IPS-15b (cell line): ENCODE data around the gene NHSL1.

Experiments used
- H3K27me3 ChIP-seq: one replicate; pipeline ENCODE4 v1.6.1; 2013; ENCODE audit warnings: low read length; ENCODE audit not compliant: control insufficient read depth, insufficient read depth
- H3K36me3 ChIP-seq: one replicate; pipeline ENCODE4 v1.6.1; 2013; ENCODE audit warnings: low read length; ENCODE audit not compliant: control insufficient read depth, insufficient read depth
- H3K4me1 ChIP-seq: one replicate; pipeline ENCODE4 v1.6.1; 2013; ENCODE audit warnings: mild to moderate bottlenecking, low read length; ENCODE audit not compliant: control insufficient read depth, insufficient read depth
- H3K4me3 ChIP-seq: one replicate; pipeline ENCODE4 v1.5.1; 2013; ENCODE audit warnings: low read depth, low read length
- H3K9ac ChIP-seq: one replicate; pipeline ENCODE4 v1.6.1; 2013; ENCODE audit warnings: low read depth, mild to moderate bottlenecking, low read length
- H3K9me3 ChIP-seq: one replicate; pipeline ENCODE4 v1.6.1; 2013; ENCODE audit warnings: mild to moderate bottlenecking, low read length; ENCODE audit not compliant: control insufficient read depth, insufficient read depth

NHSL1 gene

GRCh38 chr6:138489846-138490245, 9.4 kb downstream of the NHSL1 start:
- no peaks in the 10 kb centered on the region for H3K9me3 ChIP-seq
- H3K4me3 ChIP-seq: no peak overlapping the region
- H3K4me1 ChIP-seq: peaks cover 37% of the 10 kb centered on the region
- no peaks in the 10 kb centered on the region for H3K36me3 ChIP-seq
- no peak overlapping the region for H3K9ac ChIP-seq
- H3K27me3 ChIP-seq: no peaks in the 10 kb centered on the region

GRCh38 chr6:138487102-138487604, 12.1 kb downstream of the NHSL1 start:
- H3K4me1 ChIP-seq: peaks cover 29% of the 10 kb centered on the region

GRCh38 chr6:138486249-138487101, 12.8 kb downstream of the NHSL1 start:
- Histone ChIP-seq H3K9ac (no peak overlapping the region), H3K9me3 (no peaks in the 10 kb centered on the region), H3K4me3 (no peak overlapping the region), H3K4me1 (peaks cover 26% of the 10 kb centered on the region), H3K36me3 (no peaks in the 10 kb centered on the region), H3K27me3 (no peaks in the 10 kb centered on the region)

More at GRCh38 chr6:138487102-138487604, 12.1 kb downstream of the NHSL1 start:
- H3K9ac ChIP-seq: no peak overlapping the region
- H3K9me3 ChIP-seq: no peaks in the 10 kb centered on the region
- H3K27me3 ChIP-seq: no peaks in the 10 kb centered on the region
- no peaks in the 10 kb centered on the region for H3K36me3 ChIP-seq
- H3K4me3 ChIP-seq: no peak overlapping the region

GRCh38 chr6:138485586-138486248, 13.6 kb downstream of the NHSL1 start:
- H3K9me3 ChIP-seq: no peaks in the 10 kb centered on the region
- no peaks in the 10 kb centered on the region for H3K36me3 ChIP-seq
- H3K27me3 ChIP-seq: no peaks in the 10 kb centered on the region
- H3K9ac ChIP-seq: no peak overlapping the region
- H3K4me3 ChIP-seq: no peak overlapping the region
- peaks cover 26% of the 10 kb centered on the region for H3K4me1 ChIP-seq

- Histone ChIP-seq H3K9me3 (no peaks in the 10 kb centered on the region), H3K27me3 (no peaks in the 10 kb centered on the region), H3K9ac (no peak overlapping the region), H3K4me3 (no peak overlapping the region), H3K36me3 (no peaks in the 10 kb centered on the region), H3K4me1 (peaks cover 26% of the 10 kb centered on the region)
Measured at GRCh38 chr6:138485005-138485545, 14.2 kb downstream of the NHSL1 start.

- no peaks in the 10 kb centered on the region for H3K9me3 ChIP-seq
- no peaks in the 10 kb centered on the region for H3K36me3 ChIP-seq
- no peak overlapping the region for H3K9ac ChIP-seq
- no peak overlapping the region for H3K4me3 ChIP-seq
- no peaks in the 10 kb centered on the region for H3K27me3 ChIP-seq
- peaks cover 26% of the 10 kb centered on the region for H3K4me1 ChIP-seq
Measured at GRCh38 chr6:138484018-138484731, 15.1 kb downstream of the NHSL1 start.

- H3K4me3 ChIP-seq: no peak overlapping the region
- no peaks in the 10 kb centered on the region for H3K27me3 ChIP-seq
- H3K9me3 ChIP-seq: no peaks in the 10 kb centered on the region
- H3K9ac ChIP-seq: no peak overlapping the region
- peaks cover 24% of the 10 kb centered on the region for H3K4me1 ChIP-seq
- no peaks in the 10 kb centered on the region for H3K36me3 ChIP-seq
Measured at GRCh38 chr6:138482816-138483215, 16.5 kb downstream of the NHSL1 start.

GRCh38 chr6:138480279-138480949, 18.9 kb downstream of the NHSL1 start:
- H3K36me3 ChIP-seq: no peaks in the 10 kb centered on the region
- peaks cover 12% of the 10 kb centered on the region for H3K4me1 ChIP-seq
- no peak overlapping the region for H3K4me3 ChIP-seq
- H3K27me3 ChIP-seq: no peaks in the 10 kb centered on the region
- no peak overlapping the region for H3K9ac ChIP-seq
- no peaks in the 10 kb centered on the region for H3K9me3 ChIP-seq

GRCh38 chr6:138477913-138478539, 21.3 kb downstream of the NHSL1 start:
- H3K4me3 ChIP-seq: no peak overlapping the region
- H3K27me3 ChIP-seq: no peaks in the 10 kb centered on the region

GRCh38 chr6:138476116-138476515, 23.2 kb downstream of the NHSL1 start:
- no peaks in the 10 kb centered on the region for H3K36me3 ChIP-seq
- no peaks in the 10 kb centered on the region for H3K4me1 ChIP-seq
- no peak overlapping the region for H3K4me3 ChIP-seq
- no peaks in the 10 kb centered on the region for H3K27me3 ChIP-seq
- no peaks in the 10 kb centered on the region for H3K9me3 ChIP-seq
- no peak overlapping the region for H3K9ac ChIP-seq

More at GRCh38 chr6:138477913-138478539, 21.3 kb downstream of the NHSL1 start:
- Histone ChIP-seq H3K9ac (no peak overlapping the region), H3K4me1 (peaks cover 2% of the 10 kb centered on the region), H3K9me3 (no peaks in the 10 kb centered on the region), H3K36me3 (no peaks in the 10 kb centered on the region)
